Measurements from ENCODE around the gene PDLIM5.

The PDLIM5 gene

DNA sequence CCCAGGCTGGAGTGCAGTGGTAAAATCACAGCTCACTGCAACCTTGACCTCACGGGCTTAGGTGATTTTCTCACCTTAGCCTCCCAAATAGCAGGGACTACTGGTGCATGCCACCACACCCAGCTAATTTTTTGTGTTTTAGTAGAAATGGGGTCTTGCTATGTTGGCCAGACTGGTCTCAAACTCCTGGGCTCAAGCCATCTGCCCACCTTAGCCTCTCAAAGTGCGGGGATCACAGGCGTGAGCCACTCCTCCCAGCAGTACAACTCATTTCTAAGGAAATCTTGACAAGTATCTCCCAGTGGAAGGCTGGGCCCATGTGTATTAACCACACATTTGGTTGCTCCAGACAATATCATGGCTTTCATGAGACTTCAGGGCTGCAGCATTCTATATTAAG lies 20.4 kb upstream of the PDLIM5 start:
- DNase-seq (ENCODE audit: extremely low spot score), result no peak
- no peak for TF ChIP-seq BHLHE40 (IDR thresholded peaks at IDR 0.05; ENCODE audit: borderline replicate concordance)
- TF ChIP-seq FOXM1 (IDR thresholded peaks at IDR 0.05; ENCODE audit: borderline replicate concordance), result no peak
- no peak for TF ChIP-seq FOXK2 (IDR thresholded peaks at IDR 0.05)
- no peak for TF ChIP-seq TARDBP (IDR thresholded peaks at IDR 0.05)
- TF ChIP-seq ELF4 (IDR thresholded peaks at IDR 0.05), result no peak
- no peak for TF ChIP-seq ZNF384 (IDR thresholded peaks at IDR 0.05)
- no peak for TF ChIP-seq FOXA1 (IDR thresholded peaks at IDR 0.05)
- POLR2A ChIA-PET, result no interaction called here
- CTCF ChIA-PET, result interaction anchor here (0.6 kb wide), 1 partner anchor 959 kb away, joined by 3 read pairs; no protein-coding TSS in a partner anchor

DNA sequence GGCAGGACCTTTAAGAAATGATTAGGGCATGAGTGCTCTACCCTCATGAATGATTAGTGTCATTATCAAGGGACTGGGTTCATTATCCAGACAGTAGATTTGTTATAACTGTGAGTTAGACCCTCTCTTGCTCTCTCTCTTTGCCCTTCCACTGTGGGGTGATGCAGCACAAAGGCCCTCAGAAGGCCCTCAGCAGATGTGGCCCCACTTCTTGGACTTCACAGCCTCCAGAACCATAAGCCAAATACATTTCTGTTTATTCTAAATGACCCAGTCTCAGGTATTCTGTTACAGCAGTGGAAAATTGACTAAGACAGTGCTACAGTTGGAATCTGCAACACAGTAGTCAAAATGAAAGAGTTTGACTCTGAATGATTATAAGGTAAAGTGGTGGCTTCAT lies 17.2 kb upstream of the PDLIM5 start:
- TF ChIP-seq, protein P1, sequence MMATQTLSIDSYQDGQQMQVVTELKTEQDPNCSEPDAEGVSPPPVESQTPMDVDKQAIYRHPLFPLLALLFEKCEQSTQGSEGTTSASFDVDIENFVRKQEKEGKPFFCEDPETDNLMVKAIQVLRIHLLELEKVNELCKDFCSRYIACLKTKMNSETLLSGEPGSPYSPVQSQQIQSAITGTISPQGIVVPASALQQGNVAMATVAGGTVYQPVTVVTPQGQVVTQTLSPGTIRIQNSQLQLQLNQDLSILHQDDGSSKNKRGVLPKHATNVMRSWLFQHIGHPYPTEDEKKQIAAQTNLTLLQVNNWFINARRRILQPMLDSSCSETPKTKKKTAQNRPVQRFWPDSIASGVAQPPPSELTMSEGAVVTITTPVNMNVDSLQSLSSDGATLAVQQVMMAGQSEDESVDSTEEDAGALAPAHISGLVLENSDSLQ (IDR thresholded peaks at IDR 0.05), result no peak
- TF ChIP-seq FOXK2 (IDR thresholded peaks at IDR 0.05) (no peak), ARNT (IDR thresholded peaks at IDR 0.05) (no peak), TARDBP (IDR thresholded peaks at IDR 0.05) (no peak), HDGF (IDR thresholded peaks at IDR 0.05; ENCODE audit: borderline replicate concordance) (no peak), SP1 (IDR thresholded peaks at IDR 0.05) (no peak), CTBP1 (IDR thresholded peaks at IDR 0.05; ENCODE audit: borderline replicate concordance) (no peak), FOXM1 (IDR thresholded peaks at IDR 0.05; ENCODE audit: borderline replicate concordance) (no peak), LEF1 (IDR thresholded peaks at IDR 0.05; ENCODE audit: borderline replicate concordance) (no peak)
- DNase-seq (ENCODE audit: extremely low spot score), result no peak
- CTCF ChIA-PET, result no interaction called here
- POLR2A ChIA-PET, result no interaction called here

DNA sequence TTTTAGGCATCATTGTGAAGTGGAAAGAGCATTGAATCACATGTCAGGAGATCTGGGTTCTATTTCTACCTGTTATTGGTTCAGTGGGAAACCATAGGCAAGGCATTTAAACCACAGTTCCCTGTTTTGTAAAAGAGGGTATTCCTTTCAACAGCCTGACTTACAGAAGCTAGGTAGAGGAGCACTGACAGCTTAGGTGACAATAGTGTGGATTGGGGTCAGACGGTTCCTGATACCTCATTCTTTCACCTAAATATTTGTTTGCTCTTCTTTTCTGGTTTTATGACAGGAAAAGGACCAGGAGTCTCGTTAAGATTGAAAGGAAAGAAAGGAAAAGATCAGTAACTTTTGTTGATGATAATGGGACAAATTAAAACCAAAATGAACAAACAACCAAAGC lies 15.9 kb upstream of the PDLIM5 start:
- POLR2A ChIA-PET, result no interaction called here
- TF ChIP-seq TARDBP (IDR thresholded peaks at IDR 0.05) (no peak), SUZ12 (IDR thresholded peaks at IDR 0.05) (no peak), ZNF384 (IDR thresholded peaks at IDR 0.05) (no peak), FOXM1 (IDR thresholded peaks at IDR 0.05; ENCODE audit: borderline replicate concordance) (no peak), SP1 (IDR thresholded peaks at IDR 0.05) (no peak), FOXA1 (IDR thresholded peaks at IDR 0.05) (no peak), CTBP1 (IDR thresholded peaks at IDR 0.05; ENCODE audit: borderline replicate concordance) (no peak), ARNT (IDR thresholded peaks at IDR 0.05) (no peak), HDGF (IDR thresholded peaks at IDR 0.05; ENCODE audit: borderline replicate concordance) (no peak), NFRKB (IDR thresholded peaks at IDR 0.05) (no peak), BHLHE40 (IDR thresholded peaks at IDR 0.05; ENCODE audit: borderline replicate concordance) (no peak), FOXK2 (IDR thresholded peaks at IDR 0.05) (no peak), ELF4 (IDR thresholded peaks at IDR 0.05) (no peak), LEF1 (IDR thresholded peaks at IDR 0.05; ENCODE audit: borderline replicate concordance) (no peak)
- CTCF ChIA-PET, result no interaction called here
- no peak for DNase-seq (ENCODE audit: extremely low spot score)

DNA sequence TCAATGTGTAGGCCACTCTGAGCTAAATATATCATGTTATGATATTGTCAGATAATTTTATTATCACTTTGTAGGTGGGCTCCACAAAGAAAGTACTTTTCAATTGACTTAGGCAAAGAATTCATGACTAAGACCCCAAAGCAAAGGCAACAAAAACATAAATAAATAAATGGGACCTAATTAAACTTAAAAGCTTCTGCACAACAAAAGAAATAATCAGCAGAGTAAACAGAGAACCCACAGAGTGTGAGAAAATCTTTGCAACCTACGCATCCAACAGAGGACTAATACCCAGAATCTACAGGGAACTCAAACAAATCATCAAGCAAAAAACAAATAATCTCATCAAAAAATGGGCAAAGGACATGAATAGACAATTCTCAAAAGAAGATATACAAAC lies 15.2 kb upstream of the PDLIM5 start:
- DNase-seq (ENCODE audit: extremely low spot score), result no peak
- TF ChIP-seq CTBP1 (IDR thresholded peaks at IDR 0.05; ENCODE audit: borderline replicate concordance), result no peak
- TF ChIP-seq FOXM1 (IDR thresholded peaks at IDR 0.05; ENCODE audit: borderline replicate concordance), result no peak
- no peak for TF ChIP-seq FOXK2 (IDR thresholded peaks at IDR 0.05)
- no peak for TF ChIP-seq NFRKB (IDR thresholded peaks at IDR 0.05)
- no peak for TF ChIP-seq SP1 (IDR thresholded peaks at IDR 0.05)
- no peak for TF ChIP-seq TARDBP (IDR thresholded peaks at IDR 0.05)
- TF ChIP-seq HDGF (IDR thresholded peaks at IDR 0.05; ENCODE audit: borderline replicate concordance), result no peak
- no peak for TF ChIP-seq SUZ12 (IDR thresholded peaks at IDR 0.05)
- TF ChIP-seq LEF1 (IDR thresholded peaks at IDR 0.05; ENCODE audit: borderline replicate concordance), result no peak
- TF ChIP-seq ARNT (IDR thresholded peaks at IDR 0.05), result no peak
- POLR2A ChIA-PET, result no interaction called here
- CTCF ChIA-PET, result no interaction called here

DNA sequence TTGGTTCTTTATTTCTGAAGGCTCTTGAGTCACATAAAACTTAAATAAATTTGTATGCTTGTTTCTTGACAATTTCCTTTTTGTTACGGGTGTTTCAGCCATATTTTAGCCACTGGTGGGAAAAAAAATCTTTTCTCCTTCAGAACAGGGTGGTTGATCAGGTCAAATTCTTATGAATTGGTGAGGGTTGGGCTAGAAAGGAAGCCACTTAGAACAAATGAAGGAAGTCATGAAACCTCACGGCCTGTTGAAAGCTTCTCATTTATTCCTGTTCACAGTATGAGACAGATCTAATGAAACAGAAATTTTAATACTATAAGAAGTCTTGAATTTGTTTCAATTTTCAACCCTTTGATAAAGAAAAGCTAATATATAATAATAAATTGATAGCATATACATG lies 12.1 kb upstream of the PDLIM5 start:
- DNase-seq (ENCODE audit: extremely low spot score), result no peak
- ChIA-PET POLR2A (no interaction called here), CTCF (no interaction called here)
- TF ChIP-seq, protein P1 (IDR thresholded peaks at IDR 0.05), result no peak
- no peak for TF ChIP-seq ZNF384 (IDR thresholded peaks at IDR 0.05)
- TF ChIP-seq L3MBTL2 (conservative IDR thresholded peaks at IDR 0.05), result no peak
- no peak for TF ChIP-seq FOXA1 (IDR thresholded peaks at IDR 0.05)
- no peak for TF ChIP-seq FOXK2 (IDR thresholded peaks at IDR 0.05)
- no peak for TF ChIP-seq NFRKB (IDR thresholded peaks at IDR 0.05)
- TF ChIP-seq BHLHE40 (IDR thresholded peaks at IDR 0.05; ENCODE audit: borderline replicate concordance), result no peak
- TF ChIP-seq CTBP1 (IDR thresholded peaks at IDR 0.05; ENCODE audit: borderline replicate concordance), result no peak
- no peak for TF ChIP-seq FOXM1 (IDR thresholded peaks at IDR 0.05; ENCODE audit: borderline replicate concordance)
- TF ChIP-seq SUZ12 (IDR thresholded peaks at IDR 0.05), result no peak
- no peak for TF ChIP-seq ARNT (IDR thresholded peaks at IDR 0.05)
- TF ChIP-seq SP1 (IDR thresholded peaks at IDR 0.05), result no peak
- TF ChIP-seq TARDBP (IDR thresholded peaks at IDR 0.05), result no peak
- TF ChIP-seq LEF1 (IDR thresholded peaks at IDR 0.05; ENCODE audit: borderline replicate concordance), result no peak
- TF ChIP-seq HDGF (IDR thresholded peaks at IDR 0.05; ENCODE audit: borderline replicate concordance), result no peak

DNA sequence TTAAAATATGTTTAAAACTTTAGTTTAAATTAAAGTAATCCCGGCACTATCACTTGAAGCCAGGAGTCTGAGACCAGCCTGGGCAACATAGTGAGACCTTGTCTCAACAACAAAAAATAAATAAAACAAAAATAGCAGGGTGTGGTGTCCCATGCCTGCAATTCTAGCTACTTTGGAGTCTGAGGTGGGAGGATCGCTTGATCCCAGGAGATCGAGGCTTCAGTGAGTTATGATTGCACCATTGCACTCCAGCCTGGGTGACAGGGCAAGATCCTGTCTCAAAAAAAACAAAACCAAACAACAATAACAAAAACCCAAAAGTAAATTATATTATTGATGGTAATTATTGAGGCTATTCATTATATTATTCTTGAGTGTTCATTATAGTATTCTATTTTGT lies 9.9 kb upstream of the PDLIM5 start:
- CTCF ChIA-PET, result interaction anchor here (1.2 kb wide), 1 partner anchor 35 kb away, joined by 3 read pairs; no protein-coding TSS in a partner anchor
- no peak for DNase-seq (ENCODE audit: extremely low spot score)
- POLR2A ChIA-PET, result no interaction called here
- TF ChIP-seq NFRKB (IDR thresholded peaks at IDR 0.05) (no peak), FOXA1 (IDR thresholded peaks at IDR 0.05) (no peak), TARDBP (IDR thresholded peaks at IDR 0.05) (no peak), FOXK2 (IDR thresholded peaks at IDR 0.05) (no peak), SP1 (IDR thresholded peaks at IDR 0.05) (no peak), FOXM1 (IDR thresholded peaks at IDR 0.05; ENCODE audit: borderline replicate concordance) (no peak), BHLHE40 (IDR thresholded peaks at IDR 0.05; ENCODE audit: borderline replicate concordance) (no peak), ARNT (IDR thresholded peaks at IDR 0.05) (no peak), HDGF (IDR thresholded peaks at IDR 0.05; ENCODE audit: borderline replicate concordance) (no peak), L3MBTL2 (conservative IDR thresholded peaks at IDR 0.05) (no peak), CTBP1 (IDR thresholded peaks at IDR 0.05; ENCODE audit: borderline replicate concordance) (no peak)

DNA sequence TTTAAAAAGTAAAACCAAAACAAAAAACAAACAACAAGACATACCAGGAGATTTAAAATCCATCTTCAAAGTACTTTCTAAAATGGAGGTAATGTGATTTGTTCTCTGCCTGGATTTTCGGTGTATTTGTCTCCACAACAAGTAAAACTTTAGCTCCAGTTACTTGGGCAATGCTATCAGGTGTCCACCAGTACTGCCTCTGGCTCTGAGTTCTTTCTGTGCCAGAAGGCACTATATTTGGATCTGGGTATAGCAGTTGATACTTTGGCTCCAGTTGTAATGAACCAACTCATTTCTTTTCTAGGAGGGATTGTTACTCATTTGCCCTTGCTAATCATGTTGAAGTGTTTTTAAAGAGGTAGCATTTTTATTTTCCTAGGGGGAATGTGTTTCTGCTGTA lies 9.5 kb upstream of the PDLIM5 start:
- CTCF ChIA-PET, result interaction anchor here (1.2 kb wide), 1 partner anchor 35 kb away, joined by 3 read pairs; no protein-coding TSS in a partner anchor
- POLR2A ChIA-PET, result no interaction called here

More for the DNA sequence above, 9.5 kb upstream of the PDLIM5 start:
- TF ChIP-seq TARDBP (IDR thresholded peaks at IDR 0.05) (no peak), HDGF (IDR thresholded peaks at IDR 0.05; ENCODE audit: borderline replicate concordance) (no peak), ELF4 (IDR thresholded peaks at IDR 0.05) (no peak), ZNF384 (IDR thresholded peaks at IDR 0.05) (no peak), NFRKB (IDR thresholded peaks at IDR 0.05) (no peak), ARNT (IDR thresholded peaks at IDR 0.05) (no peak), FOXA1 (IDR thresholded peaks at IDR 0.05) (no peak), L3MBTL2 (conservative IDR thresholded peaks at IDR 0.05) (no peak), CTBP1 (IDR thresholded peaks at IDR 0.05; ENCODE audit: borderline replicate concordance) (no peak), FOXK2 (IDR thresholded peaks at IDR 0.05) (no peak)
- TF ChIP-seq, protein P1 (IDR thresholded peaks at IDR 0.05), result no peak
- no peak for DNase-seq (ENCODE audit: extremely low spot score)
